Measurements from ENCODE around the gene SLX4IP.
"Not testable (repeated sequence)": the region's sequence is repeated elsewhere in the genome, so short reads cannot be mapped to it uniquely, and the experiment has no call there.

The SLX4IP gene

DNA sequence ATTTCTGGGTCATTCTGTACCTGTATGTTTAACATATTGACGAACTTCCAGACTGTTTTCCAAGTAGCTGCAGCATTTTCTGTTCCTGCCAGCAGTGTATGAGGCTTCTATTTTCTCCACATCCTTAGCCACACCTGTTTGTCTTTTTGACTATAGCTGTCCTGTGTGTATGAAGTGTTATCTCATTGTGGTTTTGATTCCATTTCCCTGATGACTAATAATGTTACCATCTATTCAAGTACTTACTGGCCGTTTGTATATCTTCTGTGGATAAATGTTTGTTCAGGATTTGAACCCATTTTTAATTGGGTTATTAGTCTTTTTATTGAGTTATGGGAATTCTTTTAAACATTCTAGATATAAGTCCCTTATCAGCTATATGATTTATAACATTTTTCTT is 143.5 kb downstream of the SLX4IP start:
- DNase-seq: no peak

DNA sequence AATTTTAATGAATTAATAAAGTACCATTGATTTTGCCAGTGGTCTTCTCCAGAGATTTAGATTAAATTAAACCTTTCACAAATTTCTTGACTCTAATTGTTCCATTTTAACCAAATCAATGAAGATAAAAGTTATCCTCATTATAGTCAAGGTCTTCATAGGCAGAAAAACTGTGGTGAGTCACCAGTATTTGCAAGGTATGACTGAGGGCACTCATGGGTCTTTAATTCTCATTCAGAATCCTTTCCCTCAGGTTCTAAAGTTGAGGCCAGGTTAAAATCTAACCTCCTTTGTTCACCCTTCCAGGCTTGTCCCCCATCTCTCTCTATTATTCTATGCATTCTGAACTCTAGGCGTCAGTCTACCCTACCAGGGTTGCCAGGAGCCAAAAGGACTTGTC is 144.8 kb downstream of the SLX4IP start:
- DNase-seq: no peak

DNA sequence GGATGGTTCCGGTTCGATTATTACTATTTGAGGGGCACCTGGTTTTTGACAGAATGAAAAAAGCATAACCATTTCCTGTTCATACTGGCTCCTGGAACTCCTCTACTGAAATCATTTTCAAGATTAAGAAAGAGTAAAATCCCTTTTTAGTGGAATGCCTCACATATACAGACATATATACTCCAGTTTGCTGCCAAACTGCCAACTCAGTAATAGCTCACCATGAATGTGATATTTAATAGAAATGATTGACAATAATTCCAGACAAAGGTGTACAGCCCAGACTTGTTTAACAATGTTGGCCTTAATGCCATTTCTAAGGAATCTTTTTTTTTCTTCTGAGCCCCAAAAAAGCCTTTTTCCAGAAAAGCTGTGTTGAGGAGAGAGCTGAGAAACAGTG is 145.6 kb downstream of the SLX4IP start:
- DNase-seq: no peak

DNA sequence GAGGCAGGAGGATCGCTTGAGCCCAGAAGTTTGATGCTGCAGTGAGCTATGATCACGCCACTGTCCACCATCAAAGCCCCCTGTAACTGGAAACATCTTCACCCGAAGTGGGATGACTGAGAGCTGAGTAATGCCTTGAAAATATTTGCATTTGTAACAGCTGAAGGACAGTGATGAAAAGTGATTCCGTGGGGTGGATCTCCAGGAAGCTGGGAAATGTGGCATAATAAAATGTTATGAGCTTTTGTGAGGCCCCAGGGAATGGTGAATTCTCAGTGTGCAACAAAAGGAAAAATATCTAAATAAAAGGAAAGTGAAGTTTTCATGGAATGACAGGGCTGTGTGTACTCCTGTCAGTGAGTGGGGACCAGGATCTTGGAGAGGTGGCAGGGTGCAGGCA is 146.7 kb downstream of the SLX4IP start:
- no peak for DNase-seq

DNA sequence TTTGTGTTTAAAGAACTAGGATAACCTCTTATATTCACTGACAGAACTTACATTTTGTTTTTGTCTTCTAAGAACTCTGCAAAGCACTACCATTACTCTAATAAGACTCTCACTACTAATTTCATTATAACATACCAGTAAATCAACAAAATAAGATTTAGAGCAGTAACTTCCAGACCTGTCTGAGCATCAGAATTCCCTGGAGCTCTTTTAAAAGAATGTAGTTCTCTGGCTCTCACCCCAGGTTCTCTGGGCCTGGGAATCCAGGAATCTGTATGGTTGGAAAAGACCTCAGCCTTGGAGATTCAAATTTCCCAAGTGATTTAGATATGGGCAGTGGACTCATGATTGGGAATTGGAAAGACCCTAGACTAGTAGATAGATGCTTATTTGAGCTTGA is 149.3 kb downstream of the SLX4IP start:
- no peak for DNase-seq

DNA sequence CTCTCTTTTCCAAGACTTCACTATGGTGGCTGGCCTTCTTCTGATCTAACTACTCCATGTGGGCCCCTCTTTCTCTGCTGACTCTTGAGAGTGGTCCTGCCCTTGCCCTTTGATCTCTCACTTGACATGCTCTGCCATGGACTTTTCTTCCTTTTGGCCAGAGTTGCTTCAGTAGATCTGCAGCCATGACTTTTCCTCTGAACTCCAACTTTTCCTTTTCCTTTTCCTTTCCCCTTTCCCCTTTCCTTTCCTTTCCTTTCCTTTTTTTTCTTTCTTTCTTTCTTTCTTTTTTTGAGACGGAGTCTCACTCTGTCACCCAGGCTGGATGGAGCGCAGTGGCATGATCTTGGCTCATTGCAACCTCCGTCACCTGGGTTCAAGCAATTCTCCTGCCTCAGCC is 150.2 kb downstream of the SLX4IP start:
- DNase-seq: no peak

DNA sequence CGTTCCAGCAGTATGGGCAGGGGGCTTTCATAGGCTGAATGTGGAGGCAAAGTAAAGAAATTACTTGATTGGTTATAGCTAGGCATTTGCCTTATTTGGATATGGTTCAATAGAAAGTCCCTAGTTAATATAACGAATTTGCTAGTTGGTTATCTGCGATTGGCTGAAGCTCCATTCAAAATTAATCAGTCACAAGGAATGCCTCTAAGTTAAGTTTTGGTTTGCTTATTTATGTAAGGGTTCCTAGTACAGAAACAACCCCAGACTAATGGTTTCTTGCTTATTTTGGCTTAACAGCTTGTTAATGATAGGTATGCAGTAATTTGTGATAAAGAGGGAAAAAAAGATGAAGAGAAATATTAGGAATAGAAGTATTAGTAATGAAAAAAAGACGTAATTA is 151.2 kb downstream of the SLX4IP start:
- DNase-seq: no peak

DNA sequence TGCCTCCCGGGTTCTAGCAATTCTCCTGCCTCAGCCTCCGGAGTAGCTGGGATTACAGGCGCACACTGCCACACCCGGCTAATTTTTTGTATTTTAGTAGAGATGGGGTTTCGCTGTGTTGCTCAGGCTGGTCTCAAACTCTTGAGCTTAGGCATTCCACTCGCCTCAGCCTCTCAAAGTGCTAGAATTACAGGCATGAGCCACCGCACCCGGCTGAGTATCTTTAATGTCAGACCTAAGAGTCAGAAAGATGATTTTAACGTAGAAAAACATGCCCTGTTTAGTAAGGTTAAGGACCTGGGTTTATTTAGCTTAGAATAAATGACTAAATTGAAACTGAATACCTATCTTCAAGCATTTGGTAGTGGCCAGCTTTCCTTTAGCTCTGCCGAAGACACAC is 155.3 kb downstream of the SLX4IP start:
- not testable (repeated sequence) for DNase-seq

DNA sequence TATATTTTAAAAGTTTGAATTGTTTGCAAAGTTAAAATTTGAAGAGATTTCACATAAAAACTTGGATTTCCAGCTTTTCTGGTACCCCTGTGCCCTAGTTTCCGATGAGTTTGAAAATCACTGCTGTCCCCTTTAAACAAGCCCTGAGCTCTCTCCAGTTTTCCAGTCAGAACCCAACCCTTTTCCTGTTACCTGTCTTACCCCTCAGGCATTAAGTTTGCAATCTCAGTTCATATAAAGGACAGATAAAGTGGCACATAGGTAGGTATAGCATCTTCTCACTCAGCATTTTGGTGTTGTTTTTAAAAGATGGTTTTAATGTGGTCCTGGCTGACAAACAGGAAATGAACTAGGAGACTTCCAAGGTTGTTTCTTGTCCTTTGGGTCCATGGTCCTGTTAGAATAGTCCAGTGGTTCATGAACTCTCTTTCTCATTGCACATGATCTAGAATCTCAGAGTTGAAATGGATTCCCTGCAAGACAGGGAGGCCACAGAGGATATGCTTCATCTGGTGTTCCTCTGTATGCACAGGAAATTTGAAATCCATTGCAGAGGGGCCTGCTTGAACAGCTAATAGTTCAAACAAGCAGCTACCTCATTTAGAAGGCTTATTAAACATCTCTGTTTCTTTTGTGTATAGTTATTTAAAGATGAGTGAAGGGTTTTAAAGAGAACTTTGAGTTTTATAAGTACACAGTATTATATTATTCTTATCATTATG is 156.0 kb downstream of the SLX4IP start:
- no peak for DNase-seq

DNA sequence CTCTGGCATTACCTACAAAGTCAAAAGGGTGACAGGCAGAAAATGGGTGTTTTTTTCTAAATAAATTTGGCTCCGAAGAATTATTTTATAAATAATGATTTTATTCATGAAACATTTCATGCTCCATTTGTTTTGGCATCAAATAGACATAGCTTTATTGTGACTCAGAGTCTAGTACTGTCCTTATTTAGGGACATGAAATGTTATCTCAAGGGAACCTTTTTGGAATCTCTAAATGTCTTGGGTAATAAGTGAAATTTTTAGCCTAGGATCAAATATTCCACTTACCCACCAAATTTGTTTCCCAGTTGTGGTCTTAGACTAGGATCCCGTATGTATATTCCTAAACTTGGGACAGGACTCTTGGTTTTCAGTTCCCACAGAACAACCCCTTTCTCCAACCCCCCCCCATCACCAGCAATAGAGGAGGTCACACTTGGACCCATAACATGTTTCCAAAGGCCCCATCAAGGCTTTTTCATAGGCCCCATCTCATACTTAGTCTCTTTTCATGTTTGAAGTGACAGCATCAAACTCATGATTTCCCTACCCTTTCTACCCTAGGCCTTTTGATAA is 156.9 kb downstream of the SLX4IP start:
- DNase-seq: no peak

DNA sequence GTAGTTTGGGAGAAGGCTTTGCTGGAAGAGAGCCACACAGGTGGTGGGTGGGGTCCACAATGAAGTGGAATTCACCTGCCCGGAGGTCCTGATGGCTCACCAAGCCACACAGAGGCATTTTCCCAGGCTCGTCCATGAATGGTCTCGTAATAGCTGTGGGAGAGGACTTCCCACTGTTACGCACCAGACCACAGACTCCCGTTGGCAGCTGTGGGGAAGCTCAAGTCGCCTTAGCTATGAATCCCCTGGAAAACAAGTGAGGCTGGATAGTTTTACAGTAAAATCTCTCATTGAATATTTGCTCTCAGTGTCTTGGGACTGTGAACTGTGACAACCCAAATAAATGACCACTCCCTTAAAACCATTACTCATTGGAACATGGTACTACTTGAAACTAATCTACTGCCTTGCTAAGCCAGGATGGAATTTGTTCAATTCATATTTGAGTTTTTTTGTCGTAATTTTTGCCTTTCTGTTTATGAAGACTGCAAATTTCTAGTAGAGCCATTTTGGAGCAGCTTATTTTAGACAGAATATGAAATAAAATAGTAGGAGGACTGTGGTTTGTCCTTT is 159.3 kb downstream of the SLX4IP start:
- peak in 1 of 2 donors; percentile 22 for DNase-seq

DNA sequence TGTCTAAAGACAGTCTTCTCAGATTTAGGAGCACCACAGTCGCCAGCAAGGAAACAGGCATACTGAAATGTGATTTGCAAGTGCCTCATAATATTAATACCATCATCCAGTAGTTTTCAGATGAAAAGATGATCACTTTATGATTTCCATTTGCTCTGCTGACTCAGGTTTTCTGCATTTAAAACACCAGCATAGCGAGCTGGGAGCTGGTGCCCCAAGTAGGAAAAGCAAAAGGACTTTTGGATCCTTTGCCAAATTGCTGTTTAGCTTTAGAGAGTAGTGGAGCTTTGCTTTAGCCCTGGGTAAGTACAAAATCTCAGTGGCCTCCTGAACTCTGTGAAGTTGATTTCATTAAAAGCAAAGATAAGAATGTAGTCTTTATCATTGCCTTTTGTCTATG is 160.2 kb downstream of the SLX4IP start:
- no peak for DNase-seq

DNA sequence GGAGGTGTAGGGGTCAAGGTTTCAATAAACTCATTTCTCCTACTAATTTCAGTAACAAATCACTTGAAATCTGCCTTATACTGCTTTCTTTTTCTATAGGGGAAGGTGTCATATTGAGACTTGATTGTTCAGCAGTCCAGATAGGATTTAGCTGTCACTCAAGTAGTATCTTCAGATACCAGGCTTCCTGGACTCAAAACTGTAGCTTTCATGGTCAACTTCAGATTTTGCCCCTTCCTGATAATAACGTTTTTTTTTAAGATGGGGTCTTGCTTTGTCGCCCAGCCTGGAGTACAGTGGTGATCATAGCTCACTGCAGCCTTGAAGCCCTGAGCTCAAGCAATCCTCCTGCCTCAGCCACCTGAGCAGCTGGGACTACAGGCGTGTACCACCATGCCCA is 160.9 kb downstream of the SLX4IP start:
- DNase-seq: no peak

DNA sequence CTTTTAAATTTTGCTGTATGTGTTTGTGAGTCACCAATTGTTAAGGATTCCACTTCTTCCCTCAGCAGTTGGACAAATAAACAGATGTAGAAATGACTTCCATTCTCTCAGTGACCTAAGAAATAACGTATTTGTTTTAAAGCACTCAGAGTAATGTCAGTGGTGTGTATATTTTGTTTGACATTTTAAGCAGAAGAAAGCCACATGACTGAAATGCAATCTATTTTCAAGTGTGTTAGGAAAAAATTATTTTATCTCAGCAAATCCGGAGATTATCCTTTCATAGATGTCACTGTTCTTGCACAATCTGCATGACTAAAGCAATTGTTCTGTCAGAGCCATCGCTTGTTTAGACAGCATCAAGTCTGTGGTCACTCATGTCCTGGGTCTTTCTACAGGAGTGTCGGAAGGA is 161.6 kb downstream of the SLX4IP start:
- peak; percentile 71 to 74 for DNase-seq

DNA sequence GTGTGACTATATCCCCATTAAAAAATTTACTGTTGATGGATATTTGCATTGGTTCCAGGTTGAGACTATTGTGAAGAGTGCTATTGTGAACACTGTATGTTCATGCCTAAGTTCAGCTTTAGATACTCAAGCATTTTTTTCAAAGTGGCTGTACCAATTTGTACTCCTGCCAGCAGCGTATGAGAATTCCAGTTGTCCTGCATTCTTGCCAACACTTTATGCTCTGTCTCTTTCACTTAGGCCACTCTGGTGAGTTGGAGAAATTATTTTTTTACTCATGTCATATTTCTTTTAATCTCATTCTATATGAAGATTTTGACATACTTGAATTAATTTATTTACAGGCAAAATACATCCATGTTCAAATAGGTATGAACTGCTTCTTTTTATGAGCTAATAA is 162.5 kb downstream of the SLX4IP start:
- DNase-seq: no peak

DNA sequence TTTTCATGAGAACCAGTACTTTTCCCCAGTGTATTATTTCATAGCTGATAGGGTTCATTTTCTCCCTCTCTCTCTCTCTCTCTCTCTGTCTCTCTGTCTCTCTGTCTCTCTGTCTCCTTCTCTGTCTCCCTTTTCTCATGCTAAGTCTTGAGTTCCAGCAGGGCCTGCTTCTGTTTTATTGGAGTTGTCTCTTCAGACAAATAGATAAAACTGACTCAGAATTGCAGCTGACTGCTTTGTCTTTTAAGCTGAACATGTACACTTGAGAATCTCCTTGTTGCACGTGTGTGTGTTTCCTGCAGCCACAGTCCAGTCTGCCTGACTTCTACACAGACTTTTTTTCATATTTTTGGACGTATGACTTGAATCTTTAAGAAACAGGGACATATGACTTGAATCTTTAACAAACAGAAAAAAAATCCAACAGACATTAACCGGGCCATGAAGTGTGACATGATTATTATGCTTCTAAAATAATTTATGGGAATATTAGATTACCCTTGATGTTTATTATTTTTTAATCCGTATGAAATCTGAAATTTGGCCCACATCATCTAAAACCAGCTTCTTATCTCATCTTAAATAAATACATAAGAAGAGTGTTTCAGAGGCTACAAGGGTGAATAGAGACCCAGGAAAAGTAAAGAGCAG is 167.2 kb downstream of the SLX4IP start:
- DNase-seq: no peak

DNA sequence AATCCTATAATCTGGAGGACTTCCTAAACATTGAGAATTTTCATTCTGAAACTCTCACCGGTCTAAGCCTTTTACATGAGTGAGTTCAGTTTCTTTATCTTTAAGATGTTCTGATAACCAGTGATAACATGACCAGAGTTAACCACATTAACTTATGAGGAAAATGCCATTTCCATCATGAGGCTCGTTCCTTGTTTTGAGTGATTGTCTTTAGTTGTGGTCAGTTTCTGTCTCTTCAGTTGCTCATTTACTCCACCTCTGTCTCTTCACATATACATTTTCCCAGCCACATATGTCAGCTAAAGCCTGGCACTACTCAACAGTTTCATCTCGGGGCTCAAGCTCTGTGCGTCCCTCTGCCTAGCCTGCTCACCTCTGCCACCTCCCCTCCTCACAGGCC is 168.3 kb downstream of the SLX4IP start:
- DNase-seq: no peak

DNA sequence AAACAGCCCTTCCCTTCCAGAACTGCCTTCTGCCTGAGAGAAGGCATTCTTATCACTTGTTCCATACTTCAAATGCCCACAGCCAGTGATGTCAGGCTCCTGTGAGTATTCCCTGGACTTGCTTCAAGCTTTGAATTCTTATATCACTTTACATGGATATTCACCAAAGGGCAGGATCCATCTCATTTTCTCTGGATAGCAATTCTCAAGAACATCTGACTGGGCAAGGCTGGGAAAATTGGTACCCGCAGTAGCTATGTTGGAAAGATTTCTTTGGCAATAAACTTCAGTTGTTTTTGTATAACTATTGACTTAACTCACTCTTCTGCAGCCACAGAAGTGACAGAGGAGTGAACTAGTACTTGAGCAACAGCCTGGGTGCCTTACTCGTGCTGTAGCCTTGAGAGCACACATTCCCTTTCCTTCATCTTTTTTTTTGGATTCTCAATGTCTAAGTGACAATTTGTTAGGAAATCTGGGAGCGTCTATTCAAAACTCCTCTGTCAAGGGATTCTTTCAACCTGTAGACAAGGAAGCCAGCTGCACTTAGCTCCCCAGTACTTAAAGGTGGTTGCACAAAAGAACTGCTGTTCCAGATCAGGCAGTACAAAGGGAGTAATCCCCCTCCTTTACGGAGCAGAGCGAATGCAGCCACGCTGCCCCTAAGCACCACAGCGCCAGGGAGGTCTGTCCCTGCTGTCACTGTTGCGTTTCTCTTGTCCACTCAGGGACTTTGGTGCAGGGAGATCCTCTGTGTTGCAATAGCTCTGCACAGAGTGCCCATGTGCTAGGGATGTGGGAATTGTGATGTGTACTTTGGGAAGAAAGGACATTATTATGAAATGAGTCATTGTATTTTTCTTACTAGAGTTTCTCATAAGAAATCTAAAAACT is 169.1 kb downstream of the SLX4IP start:
- DNase-seq: no peak

DNA sequence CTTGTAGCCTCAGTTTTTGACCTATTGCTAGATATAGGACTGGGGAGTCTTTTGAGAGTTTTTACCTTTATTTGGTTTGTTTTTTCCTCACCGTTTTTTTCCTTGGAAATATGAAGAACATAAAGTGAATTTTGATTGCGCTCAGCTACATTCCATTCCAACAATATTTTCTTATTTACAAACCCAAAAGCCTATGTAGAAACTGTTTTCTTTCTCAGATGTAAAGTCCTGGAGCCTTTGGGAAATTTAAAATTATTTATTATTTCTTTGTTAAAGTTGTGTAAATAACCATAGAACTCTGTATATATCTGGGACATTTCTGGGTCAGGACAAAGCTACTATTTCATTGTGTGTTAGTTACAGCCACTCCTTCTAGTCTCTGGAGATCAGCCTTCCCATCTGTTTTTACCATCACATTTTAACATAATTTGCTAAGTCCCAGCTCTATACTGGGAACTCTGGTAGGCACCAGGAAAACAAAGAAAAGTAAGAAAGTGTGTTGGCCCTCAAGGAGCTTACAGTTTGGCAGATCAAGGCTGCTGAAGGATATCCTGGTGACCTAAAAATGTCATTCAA is 169.8 kb downstream of the SLX4IP start:
- no peak for DNase-seq

DNA sequence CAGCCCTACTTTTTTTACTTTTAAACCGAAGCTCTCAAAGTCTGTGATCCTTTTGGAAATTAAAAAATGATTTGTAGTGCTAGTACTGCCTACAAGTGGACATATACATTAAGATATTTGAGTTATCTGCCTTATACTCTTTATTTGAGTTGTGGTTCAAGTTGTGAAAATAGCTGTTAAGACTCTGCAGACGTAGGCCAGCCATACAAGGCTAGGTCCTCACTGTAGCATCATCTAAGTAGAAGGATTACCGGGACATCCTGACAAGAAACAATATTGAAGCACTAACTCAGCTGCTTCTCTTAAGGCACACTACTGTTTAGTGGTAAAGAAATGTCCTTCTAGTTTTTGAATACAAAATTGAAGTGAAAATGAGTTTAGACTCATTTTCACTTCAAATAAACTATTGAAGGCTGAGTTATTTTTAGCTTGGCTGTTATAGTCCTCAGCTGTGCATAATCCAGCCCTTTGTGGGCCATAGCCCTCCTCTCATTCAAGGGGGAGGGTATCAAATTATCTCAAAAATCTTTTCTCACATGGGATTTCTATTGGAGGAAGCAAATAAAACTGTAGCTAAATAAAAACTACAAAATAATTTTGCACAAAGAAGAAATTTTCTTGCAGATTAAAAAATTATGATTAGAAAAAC is 170.6 kb downstream of the SLX4IP start:
- DNase-seq: no peak

DNA sequence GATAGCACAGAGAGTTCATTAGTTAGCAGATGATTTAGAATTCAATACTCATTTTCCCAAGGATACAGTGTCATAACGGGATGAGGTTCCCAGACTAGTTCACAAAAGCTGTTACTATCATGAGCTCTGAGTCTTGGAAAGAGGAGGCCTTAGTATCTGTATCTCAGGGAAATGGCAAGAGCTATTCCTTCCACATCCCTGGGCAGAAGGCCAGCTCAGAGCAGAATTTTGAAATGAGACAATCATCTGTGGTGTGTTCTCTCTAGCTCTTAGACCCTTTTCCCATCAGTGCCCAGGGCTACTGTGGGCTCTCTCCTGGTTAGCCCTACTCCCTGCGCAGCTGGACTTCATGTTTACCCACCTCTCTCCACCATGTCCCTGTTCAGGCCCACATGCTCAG is 174.2 kb downstream of the SLX4IP start:
- no peak for DNase-seq

DNA sequence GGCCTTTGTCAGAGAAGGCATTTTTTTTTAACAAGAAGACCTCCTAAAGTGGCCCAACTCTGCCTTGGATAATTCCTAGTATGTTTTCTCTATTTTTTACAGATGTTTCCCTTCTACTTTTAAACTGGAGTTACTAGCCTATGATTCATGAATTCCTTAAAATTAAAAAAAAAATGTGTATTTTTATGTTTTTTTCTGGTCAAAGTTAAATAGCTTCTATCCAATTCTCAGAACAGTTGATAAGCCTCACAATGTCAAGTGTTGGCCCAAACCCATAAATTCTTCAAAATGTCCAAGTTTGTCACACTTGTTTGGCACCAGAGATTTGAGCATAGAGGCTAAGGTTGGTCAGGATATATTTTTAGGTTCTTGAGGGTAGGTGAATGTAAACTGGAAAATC is 174.7 kb downstream of the SLX4IP start:
- peak in 1 of 2 donors; percentile 20 for DNase-seq

All from inflammatory macrophage treated with lipopolysaccharide for 1 hour (primary cell).